HepG2 (cell line): ENCODE measurements around the gene SLC48A1. TPM values are rescaled to one million over a fixed set of nuclear protein-coding genes. Genes with fewer than 3 reads are reported as not detected.

Source experiments
- ATAC-seq: fragments of 200-7000 bp; cut with Tn5 transposase; 3 replicates; pipeline ENCODE4 v1.9.1; 2020; ENCODE audit warnings: mild to moderate bottlenecking, moderate library complexity
- BruUV-seq: library from RNA; stranded (reverse); fragments of 400-500 nt; replicated peaks from 2 replicates; lab custom pipeline; 2021; lab: Mats Ljungman, UMichigan
- CTCF ChIA-PET: fragments of 300-600 bp; formaldehyde crosslinking; extraction: SDS; loops from one replicate; lab custom pipeline; 2021; ENCODE audit warnings: low total read pairs, inconsistent platforms, low intra/inter-chr PET ratio; lab: Yijun Ruan, JAX
- POLR2A ChIA-PET: fragments of 350-600 bp; sonication (Branson Sonifier 250); formaldehyde crosslinking; loops from one replicate; lab custom pipeline; 2020; ENCODE audit warnings: antibody characterized with exemption, inconsistent platforms; lab: Yijun Ruan, JAX
- DNase-seq: peaks from one replicate; pipeline ENCODE4 v3.0.0-alpha.2; 2015; ENCODE audit warnings: low spot score
- FAIRE-seq: peaks from 3 replicates; lab custom pipeline; 2011; peaks lifted over from hg19 to GRCh38; lab: Jason Lieb, UNC
- H2AFZ ChIP-seq: one replicate; pipeline ENCODE4 v1.6.1; 2011; ENCODE audit warnings: low read length, inconsistent platforms
- H3K27ac ChIP-seq: fragments of 300-600 bp; 3 replicates; pipeline ENCODE4 v1.8.0; 2011; ENCODE audit warnings: mixed run types, mild to moderate bottlenecking, mixed read lengths, low read length, inconsistent platforms; ENCODE audit not compliant: insufficient read depth; ENCODE audit errors: extremely low read length
- H3K27me3 ChIP-seq, 2 experiments: fragments of 200-600 bp in 1 of 2; 2 replicates in 1 of 2; 3 replicates in 1 of 2; pipeline versions ENCODE4 v1.6.0 to v1.8.0; 2011; ENCODE audit warnings: low read length in 2 of 2, mild to moderate bottlenecking in 2 of 2, moderate library complexity in 2 of 2, inconsistent platforms in 1 of 2; ENCODE audit not compliant: insufficient read depth in 2 of 2, control insufficient read depth in 1 of 2
- H3K36me3 ChIP-seq, 2 experiments: fragments of 200-600 bp in 1 of 2; replicated peaks in 1 of 2; 2 replicates in 1 of 2; 3 replicates in 1 of 2; pipeline versions ENCODE4 v1.5.1 to v1.8.0; 2011; ENCODE audit warnings: low read length in 2 of 2, inconsistent platforms in 1 of 2; ENCODE audit not compliant: insufficient read depth in 2 of 2, control insufficient read depth in 1 of 2
- H3K4me1 ChIP-seq: 2 replicates; pipeline ENCODE4 v1.5.1; 2012; ENCODE audit warnings: low read length, inconsistent platforms; ENCODE audit not compliant: insufficient read depth
- H3K4me2 ChIP-seq: 2 replicates; pipeline ENCODE4 v1.6.0; 2011; ENCODE audit warnings: low read depth, low read length, inconsistent platforms
- H3K4me3 ChIP-seq, 3 experiments: fragments of 200-600 bp in 1 of 3; sonication (generic), shearing (Covaris generic) in 1 of 3; replicated peaks in 1 of 3; 2 replicates each; pipeline ENCODE4 v1.5.1; 2011 to 2016; ENCODE audit warnings: low read length in 3 of 3, inconsistent platforms in 2 of 3, low read depth in 2 of 3, mild to moderate bottlenecking in 2 of 3, control low read depth in 1 of 3, mixed read lengths in 1 of 3; ENCODE audit not compliant: insufficient read depth in 1 of 3
- H3K79me2 ChIP-seq: one replicate; pipeline ENCODE4 v1.6.1; 2011; ENCODE audit warnings: low read length, inconsistent platforms; ENCODE audit not compliant: insufficient read depth
- H3K9ac ChIP-seq: 2 replicates; pipeline ENCODE4 v1.6.0; 2011; ENCODE audit warnings: mild to moderate bottlenecking, low read depth, low read length, inconsistent platforms; ENCODE audit not compliant: insufficient read depth
- H3K9me3 ChIP-seq: 2 replicates; pipeline ENCODE4 v1.5.1; 2012; ENCODE audit warnings: mild to moderate bottlenecking, low read length
- H4K20me1 ChIP-seq: 2 replicates; pipeline ENCODE4 v1.6.0; 2011; ENCODE audit warnings: inconsistent platforms, mild to moderate bottlenecking, low read length, moderate library complexity; ENCODE audit not compliant: insufficient read depth
- CBX1 ChIP-seq: IDR thresholded peaks from one replicate; pipeline ENCODE4 v1.6.1; 2016; ENCODE audit warnings: antibody characterized with exemption, low read depth
- CTCF ChIP-seq: sonication (generic); formaldehyde crosslinking; IDR thresholded peaks from 2 replicates; pipeline ENCODE4 v1.5.0; 2020; ENCODE audit warnings: mild to moderate bottlenecking, missing genetic modification reagents, moderate library complexity
- E2F5 ChIP-seq: sonication (generic); formaldehyde crosslinking; conservative IDR thresholded peaks from 2 replicates; pipeline ENCODE4 v1.4.0; 2020; ENCODE audit warnings: missing genetic modification reagents
- ETV5 ChIP-seq: IDR thresholded peaks from 2 replicates; pipeline ENCODE4 v1.6.1; 2018; ENCODE audit warnings: missing biosample characterization, missing genetic modification reagents, inconsistent platforms, borderline replicate concordance
- FOXM1 ChIP-seq: sonication (generic); formaldehyde crosslinking; IDR thresholded peaks from 2 replicates; pipeline ENCODE4 v1.5.0; 2020; ENCODE audit warnings: missing genetic modification reagents
- HDAC1 ChIP-seq: sonication (generic); formaldehyde crosslinking; IDR thresholded peaks from 2 replicates; pipeline ENCODE4 v1.5.1; 2020; ENCODE audit warnings: mild to moderate bottlenecking, missing genetic modification reagents
- PHF8 ChIP-seq: sonication (generic); formaldehyde crosslinking; IDR thresholded peaks from 2 replicates; pipeline ENCODE4 v1.5.0; 2020; ENCODE audit warnings: missing genetic modification reagents
- SIN3A ChIP-seq: IDR thresholded peaks from 2 replicates; pipeline ENCODE4 v1.6.1; 2011; ENCODE audit warnings: low read depth, mild to moderate bottlenecking, control low read depth, low read length, borderline replicate concordance
- SIX1 ChIP-seq: sonication (generic); formaldehyde crosslinking; IDR thresholded peaks from 2 replicates; pipeline ENCODE4 v1.4.0; 2020; ENCODE audit warnings: missing genetic modification reagents, borderline replicate concordance
- ZFX ChIP-seq: sonication (generic); formaldehyde crosslinking; IDR thresholded peaks from 2 replicates; pipeline ENCODE4 v1.4.0; 2020; ENCODE audit warnings: mild to moderate bottlenecking, low read depth, missing genetic modification reagents, moderate library complexity
- ZNF256 ChIP-seq: sonication (generic); formaldehyde crosslinking; conservative IDR thresholded peaks from 2 replicates; pipeline ENCODE4 v1.4.0; 2020; ENCODE audit warnings: missing genetic modification reagents
- ZNF296 ChIP-seq: sonication (generic); formaldehyde crosslinking; conservative IDR thresholded peaks from 2 replicates; pipeline ENCODE4 v1.5.0; 2020; ENCODE audit warnings: mild to moderate bottlenecking, missing genetic modification reagents
- ZNF431 ChIP-seq: sonication (generic); formaldehyde crosslinking; IDR thresholded peaks from 2 replicates; pipeline ENCODE4 v1.9.0; 2022; ENCODE audit warnings: missing genetic modification reagents, low read depth, mild to moderate bottlenecking, borderline replicate concordance
- ZNF503 ChIP-seq: sonication (generic); formaldehyde crosslinking; IDR thresholded peaks from 2 replicates; pipeline ENCODE4 v1.4.0; 2020; ENCODE audit warnings: missing genetic modification reagents
- ZNF687 ChIP-seq: sonication (generic); formaldehyde crosslinking; IDR thresholded peaks from 2 replicates; pipeline ENCODE4 v1.5.1; 2020; ENCODE audit warnings: mild to moderate bottlenecking, missing genetic modification reagents, moderate library complexity
- ZNF773 ChIP-seq: sonication (generic); formaldehyde crosslinking; IDR thresholded peaks from 2 replicates; pipeline ENCODE4 v1.4.0; 2020; ENCODE audit warnings: missing genetic modification reagents, borderline replicate concordance
- WGBS: methylation state at CpG from one replicate; pipeline ENCODE4 v1.1.6; 2017; ENCODE audit warnings: low lambda C conversion rate; 5-methylcytosine and 5-hydroxymethylcytosine counted together
- in situ Hi-C: cut with HindIII; loops from 2 replicates; pipeline ENCODE4 v1.10.0; 2017; ENCODE audit warnings: low pct_unique_long_range_greater_than_20kb; ENCODE audit not compliant: extremely low pct_ligation_motif_present
- intact Hi-C: fragments of 100-400 bp; cut with micrococcal nuclease; formaldehyde crosslinking; loops from one replicate; pipeline ENCODE4 v1.10.0; 2022; ENCODE audit not compliant: unreplicated experiment
- polyA plus RNA-seq, 8 experiments: library from polyadenylated mRNA; depleted of rRNA in 3 of 8; stranded (reverse) in 7 of 8; unstranded in 1 of 8; fragments of >200 nt; fragmentation: Illumina TruSeq in 4 of 8; extraction: Trizol in 4 of 8; gene quantifications; 2 replicates each; pipeline versions ENCODE4 v1.2.1 to v1.2.3, GENCODE V29; 2011 to 2016; ENCODE audit warnings: low read depth in 4 of 8, missing spikeins in 1 of 8, mixed read lengths in 1 of 8; ENCODE audit not compliant: insufficient read depth in 1 of 8
- total RNA-seq, 5 experiments: library from RNA; depleted of rRNA; stranded (reverse); fragments of >200 nt; fragmentation: Illumina TruSeq; extraction: Trizol; gene quantifications; 2 replicates each; pipeline ENCODE4 v1.2.3, GENCODE V29; 2016; ENCODE audit warnings: low read depth in 1 of 5

The SLC48A1 gene
- total and polyA plus RNA-seq, 2 of the 13 experiments (the other 11 are each of a cell fraction or from before 2014, with no cell fraction given) = 2.2 to 3.7 TPM

GRCh38 chr12:47739979-47740378 lies 33.1 kb upstream of the SLC48A1 start:
- ATAC-seq = peak; percentile 64
- peak overlapping the region; percentile 52 for H3K4me2 ChIP-seq
- H3K36me3 ChIP-seq = no peaks in the 10 kb centered on the region
- H2AFZ ChIP-seq = no peak overlapping the region
- CTCF ChIA-PET = no interaction called here
- no peaks in the 10 kb centered on the region for H4K20me1 ChIP-seq
- WGBS = 6% methylated on average over 11 of the region's 12 CpGs
- POLR2A ChIA-PET = interaction anchor here (1.1 kb wide), 2 partner anchors 34 to 81 kb away, joined by 3 to 6 read pairs; partner anchors contain the start of gene RPAP3
- no peak overlapping the region for H3K27ac ChIP-seq
- peak; percentile 15 for DNase-seq
- no peaks in the 10 kb centered on the region for H3K9me3 ChIP-seq
- H3K27me3 ChIP-seq = peaks cover 10 to 39% of the 10 kb centered on the region in 2 experiments
- intact Hi-C loops = no loop called here
- no TSS peak for BruUV-seq
- H3K79me2 ChIP-seq = no peaks in the 10 kb centered on the region
- in situ Hi-C loops = loop anchor here (5.0 kb wide), 1 partner anchor 37 kb away; no protein-coding TSS in a partner anchor
- H3K9ac ChIP-seq = no peak overlapping the region
- H3K4me3 ChIP-seq = peak overlapping the region in 1 of 3 experiments; percentile 24; a peak in 1 of 6 replicates
- no peak for FAIRE-seq
- H3K4me1 ChIP-seq = peaks cover 32% of the 10 kb centered on the region
- TF ChIP-seq ZNF256 (CRISPR knock-in tag) (no peak), CTCF (CRISPR knock-in tag) (peak; percentile 18; the same call in 1 of the 2 replicates), ZNF431 (CRISPR knock-in tag) (no peak), ZFX (CRISPR knock-in tag) (0 out of 2 replicates have a peak, but pooled peaks have one; percentile 22), ZNF773 (CRISPR knock-in tag) (no peak), SIN3A (no peak), PHF8 (CRISPR knock-in tag) (no peak), CBX1 (no peak), E2F5 (CRISPR knock-in tag) (no peak), ZNF503 (CRISPR knock-in tag) (no peak), ZNF687 (peak; percentile 23; the same call in 1 of the 2 replicates), ETV5 (peak; percentile 52; the same call in 1 of the 2 replicates), ZNF296 (CRISPR knock-in tag) (no peak), SIX1 (no peak), FOXM1 (CRISPR knock-in tag) (no peak), HDAC1 (CRISPR knock-in tag) (0 out of 2 replicates have a peak, but pooled peaks have one; percentile 31)
